Measurements from ENCODE around the gene MED15.
"Not testable (repeated sequence)": the region's sequence is repeated elsewhere in the genome, so short reads cannot be mapped to it uniquely, and the experiment has no call there.

The MED15 gene

GRCh38 chr22:20507253-20508066, at the start of gene MED15:
TSS of gene MED15 (plus strand) at chr22:20507610. CDS start at chr22:20507679, 69 bp downstream.
- DNase-seq, result peak; percentile 49 to 81 (median 69)

- DNase-seq, result no peak
These were observed 48.8 kb upstream of the MED15 start for GRCh38 chr22:20458530-20459151.

- DNase-seq, result no peak
These were observed 48.3 kb upstream of the MED15 start for GRCh38 chr22:20459152-20459542.

GRCh38 chr22:20459862-20460261, 47.5 kb upstream of the MED15 start:
- DNase-seq, result no peak

- peak in 2 of 4 experiments; percentile 20 to 26 for DNase-seq
These were observed 43.9 kb upstream of the MED15 start for GRCh38 chr22:20463324-20464095.

GRCh38 chr22:20464096-20464614, 43.3 kb upstream of the MED15 start:
- peak in 2 of 4 experiments; percentile 26 to 56 for DNase-seq

- DNase-seq, result no peak
These were observed 42.3 kb upstream of the MED15 start for GRCh38 chr22:20464912-20465758.

- DNase-seq, result no peak
These were observed 41.7 kb upstream of the MED15 start for GRCh38 chr22:20465759-20466077.

GRCh38 chr22:20466659-20467379, 40.6 kb upstream of the MED15 start:
- no peak for DNase-seq

GRCh38 chr22:20469110-20469868, 38.1 kb upstream of the MED15 start:
- no peak for DNase-seq

- DNase-seq, result not testable (repeated sequence)
These were observed 36.9 kb upstream of the MED15 start for GRCh38 chr22:20470525-20470924.

GRCh38 chr22:20471126-20471833, 36.1 kb upstream of the MED15 start:
- no peak for DNase-seq

- DNase-seq, result no peak
These were observed 34.6 kb upstream of the MED15 start for GRCh38 chr22:20472629-20473442.

- DNase-seq, result no peak
These were observed 32.3 kb upstream of the MED15 start for GRCh38 chr22:20475115-20475436.

GRCh38 chr22:20475569-20475968, 31.8 kb upstream of the MED15 start:
- DNase-seq, result not testable (repeated sequence)

- not testable (repeated sequence) for DNase-seq
These were observed 29.4 kb upstream of the MED15 start for GRCh38 chr22:20478059-20478458.

GRCh38 chr22:20479612-20480196, 27.7 kb upstream of the MED15 start:
- no peak for DNase-seq

- DNase-seq, result not testable (repeated sequence)
These were observed 24.3 kb upstream of the MED15 start for GRCh38 chr22:20483143-20483506.

- DNase-seq, result no peak
These were observed 23.6 kb upstream of the MED15 start for GRCh38 chr22:20483771-20484170.
